Measurements from ENCODE around the gene WNT3.
A peak's percentile ranks its signal among the peaks of the same experiment; 100 is the strongest.

The WNT3 gene

DNA sequence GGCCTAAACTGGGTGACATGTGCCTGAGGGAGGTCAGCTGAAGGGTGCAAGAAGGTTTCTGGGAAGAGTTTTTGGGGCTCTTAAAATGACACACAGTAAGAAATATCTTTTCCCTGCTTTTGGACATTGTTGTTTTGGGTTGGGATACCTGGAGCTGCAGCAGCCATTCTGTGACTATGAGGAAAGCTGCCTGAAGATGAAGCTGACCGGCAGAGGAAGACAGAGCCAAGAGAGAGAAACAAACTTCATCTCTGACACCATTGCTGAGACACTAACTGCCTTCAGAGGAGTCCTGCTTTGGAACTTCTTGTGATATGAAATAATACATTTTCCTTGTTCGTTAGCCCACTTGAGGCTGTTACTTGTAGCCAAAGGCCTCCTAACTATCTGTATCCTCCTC lies 8.8 kb upstream of the WNT3 start:
- TF ChIP-seq CTCF (conservative IDR thresholded peaks at IDR 0.05; ENCODE audit: low read depth, low read length), result no peak
- no peak for DNase-seq (ENCODE audit: low read depth)
- no peak overlapping the region for H3K4me3 ChIP-seq (ENCODE audit: low read depth, low read length)

- no peak for TF ChIP-seq CTCF (conservative IDR thresholded peaks at IDR 0.05; ENCODE audit: low read depth, low read length)
- no peak overlapping the region for H3K4me3 ChIP-seq (ENCODE audit: low read depth, low read length)
- DNase-seq (ENCODE audit: low read depth), result no peak
Observed at GRCh38 chr17:46826116-46826515, 7.6 kb upstream of the WNT3 start.

DNA sequence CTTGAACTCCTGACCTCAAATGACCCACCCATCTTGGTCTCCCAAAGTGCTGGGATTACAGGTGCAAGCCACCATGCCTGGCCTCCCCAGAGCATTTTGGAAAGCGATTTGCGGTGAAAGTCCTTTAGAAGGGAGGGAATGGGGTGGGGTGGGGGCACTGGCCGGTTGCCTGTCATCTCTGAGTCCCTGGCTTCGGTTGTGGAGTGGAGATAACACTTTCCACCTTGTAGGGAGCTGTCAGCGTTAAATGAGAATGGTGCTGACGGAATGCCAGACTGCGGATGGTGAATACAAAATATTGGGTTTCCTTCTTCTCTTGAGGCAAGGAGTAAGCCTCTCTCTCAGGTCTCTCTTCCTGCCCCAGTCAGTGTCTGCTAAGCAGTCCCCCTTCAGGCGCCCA lies 5.2 kb upstream of the WNT3 start:
- no peak overlapping the region for H3K4me3 ChIP-seq (ENCODE audit: low read depth, low read length)
- no peak for TF ChIP-seq CTCF (conservative IDR thresholded peaks at IDR 0.05; ENCODE audit: low read depth, low read length)
- DNase-seq (ENCODE audit: low read depth), result no peak

DNA sequence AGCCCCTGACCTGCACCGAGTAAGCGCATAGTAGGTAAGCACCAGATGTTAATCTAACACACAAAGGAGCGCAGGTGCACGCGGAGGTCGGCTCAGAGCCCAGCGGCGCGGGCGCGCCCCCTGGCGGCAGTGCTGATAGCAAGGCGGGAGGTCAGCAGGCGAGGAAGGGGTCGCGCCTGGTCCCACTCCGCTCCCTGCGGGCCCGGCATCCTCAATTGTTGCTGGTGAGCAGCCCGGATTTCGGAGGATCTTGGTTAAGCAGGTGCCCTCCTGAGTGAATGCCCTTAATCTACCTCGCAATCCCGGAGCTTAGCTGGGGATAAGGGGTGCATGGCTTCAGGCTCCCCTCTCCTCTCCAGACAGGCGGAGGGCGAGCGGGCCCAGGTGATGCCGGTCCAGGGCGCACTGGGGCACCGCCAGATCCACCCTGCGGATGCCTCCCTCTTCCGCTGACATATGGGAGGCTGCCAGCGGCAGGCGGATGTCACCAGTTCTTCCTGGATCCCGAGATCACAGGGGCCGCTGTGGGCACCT lies 4.0 kb upstream of the WNT3 start:
- TF ChIP-seq CTCF (conservative IDR thresholded peaks at IDR 0.05; ENCODE audit: low read depth, low read length), result peak; percentile 56
- DNase-seq (ENCODE audit: low read depth), result no peak
- H3K4me3 ChIP-seq (ENCODE audit: low read depth, low read length), result no peak overlapping the region

GRCh38 chr17:46821482-46822387 lies 3.2 kb upstream of the WNT3 start:
- TF ChIP-seq CTCF (conservative IDR thresholded peaks at IDR 0.05; ENCODE audit: low read depth, low read length), result no peak
- no peak for DNase-seq (ENCODE audit: low read depth)
- H3K4me3 ChIP-seq (ENCODE audit: low read depth, low read length), result no peak overlapping the region

DNA sequence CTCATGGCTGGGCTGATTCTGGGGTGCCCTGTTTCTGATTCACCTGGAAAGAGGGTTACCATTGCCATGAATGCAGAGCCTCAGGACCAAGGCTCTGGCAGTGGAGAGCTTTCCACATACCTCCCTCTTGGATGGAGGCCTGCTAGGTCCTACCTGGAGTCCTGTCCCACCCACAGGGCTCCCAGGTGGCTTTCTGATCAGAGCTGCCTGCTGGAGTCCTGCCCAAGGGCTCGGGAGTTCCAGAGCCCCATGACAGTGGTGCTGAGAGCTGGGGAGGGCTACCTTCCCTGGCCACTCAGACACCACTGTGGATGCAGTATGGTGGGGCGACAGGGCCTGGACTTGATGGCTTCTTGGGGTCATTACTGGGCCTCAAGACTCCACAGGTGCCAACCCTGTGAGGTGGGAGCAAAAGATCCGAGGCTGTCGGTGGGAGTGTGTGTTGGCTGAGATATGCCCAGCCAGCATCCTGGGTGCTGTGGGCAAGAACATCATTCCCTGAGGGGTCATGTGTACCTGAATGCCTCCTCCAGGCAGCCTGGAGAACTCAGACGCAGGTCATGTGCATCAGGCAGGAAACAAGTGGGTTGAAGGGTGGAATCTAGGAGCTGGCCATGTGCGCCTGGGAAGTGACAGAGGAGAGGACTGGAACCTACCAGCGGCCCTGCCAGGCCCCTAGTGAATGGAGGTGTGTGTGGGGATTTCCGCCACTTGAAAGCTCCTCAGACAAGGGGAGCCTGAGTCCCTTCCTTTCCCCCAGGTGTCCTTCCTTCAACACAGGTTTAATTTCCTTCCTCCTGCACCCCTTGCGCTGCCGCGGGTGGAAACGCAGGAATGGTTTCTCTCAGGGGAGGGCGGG lies 2.3 kb upstream of the WNT3 start:
- H3K4me3 ChIP-seq (ENCODE audit: low read depth, low read length), result no peak overlapping the region
- no peak for TF ChIP-seq CTCF (conservative IDR thresholded peaks at IDR 0.05; ENCODE audit: low read depth, low read length)
- DNase-seq (ENCODE audit: low read depth), result no peak
